NT2/D1 (cell line): ENCODE measurements around the gene MSH6.

Source experiments
- SUZ12 ChIP-seq: IDR thresholded peaks from 2 replicates; pipeline ENCODE4 v1.6.1; 2011; ENCODE audit not compliant: insufficient read length, insufficient read depth; ENCODE audit errors: extremely low read depth
- ZNF274 ChIP-seq: IDR thresholded peaks from 2 replicates; pipeline ENCODE4 v1.6.1; 2011; ENCODE audit warnings: mild to moderate bottlenecking, low read depth, low read length

DNA sequence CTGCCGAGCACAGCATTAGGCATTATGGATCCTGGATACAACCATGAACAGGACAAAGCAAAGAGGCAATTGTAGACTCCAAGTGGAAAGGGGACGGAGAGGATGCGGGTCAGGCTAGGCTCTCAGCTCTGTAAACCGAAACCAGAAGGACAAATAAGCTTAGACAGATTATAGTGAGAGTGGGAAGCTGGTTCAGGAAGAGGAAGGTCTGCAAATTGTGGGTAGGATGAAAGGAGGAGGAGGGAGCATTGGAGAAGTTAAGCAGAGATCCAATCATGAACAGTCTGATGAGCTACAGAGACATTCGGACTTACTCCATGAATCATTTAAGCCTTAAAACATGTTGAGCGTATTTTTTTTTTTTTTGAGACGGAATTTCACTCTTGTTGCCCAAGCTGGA, 3.0 kb downstream of the MSH6 start:
- TF ChIP-seq SUZ12 (no peak), ZNF274 (no peak)
